Stimulated activated CD8-positive, alpha-beta memory T cell treated with anti-CD3 and anti-CD28 coated beads, Interleukin-4, amount 100 ng/mL, for 4 hours (primary cell): ENCODE results near the gene ZNF664.

Experiments
- DNase-seq, 2 donors: peaks; one replicate each; pipeline ENCODE4 v3.0.0-alpha.2; 2020; ENCODE audit warnings: low read depth in 2 of 2, low spot score in 1 of 2

Gene ZNF664

DNA sequence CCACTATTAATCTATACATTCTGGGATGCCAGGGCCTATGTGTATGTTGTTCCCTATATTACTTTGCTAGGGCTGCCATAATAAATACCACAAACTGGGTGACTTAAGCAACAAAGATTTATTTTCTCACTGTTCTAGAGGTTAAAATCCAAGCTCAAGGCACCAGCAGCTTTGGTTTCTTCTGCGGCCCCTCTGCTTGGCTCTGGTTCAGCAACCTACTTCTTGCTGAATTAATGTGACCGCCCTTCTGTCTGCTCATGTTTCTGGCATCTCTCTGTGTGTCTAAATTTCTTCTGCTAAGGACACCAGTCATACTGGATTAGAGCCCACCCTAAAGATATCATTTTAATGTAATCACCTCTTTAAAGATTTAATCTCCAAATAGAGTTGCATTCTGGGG is 84.7 kb downstream of the ZNF664 start:
- no peak for DNase-seq

DNA sequence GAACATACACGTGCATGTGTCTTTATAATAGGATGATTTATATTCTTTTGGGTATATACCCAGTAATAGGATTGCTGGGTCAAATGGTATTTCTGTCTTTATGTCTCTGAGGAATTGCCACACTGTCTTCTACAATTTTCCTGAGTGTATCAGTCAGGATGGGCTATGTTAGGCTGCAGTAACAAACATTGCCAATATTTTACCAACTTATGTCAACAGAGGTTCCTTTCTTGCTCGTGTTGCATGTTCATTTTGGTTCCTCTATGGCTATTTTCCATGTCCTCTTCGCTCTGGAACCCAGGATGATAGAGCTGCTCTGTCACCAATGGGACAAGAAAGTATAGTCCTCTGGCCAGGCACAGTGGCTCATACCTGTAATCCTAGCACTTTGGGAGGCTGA is 86.7 kb downstream of the ZNF664 start:
- DNase-seq, result no peak
